Common myeloid progenitor, CD34-positive (primary cell): Measurements from ENCODE around the gene NKX2-8.

Source experiments
- CTCF ChIA-PET: fragments of 350-600 bp; sonication (Branson Sonifier 250); formaldehyde crosslinking; loops from one replicate; lab custom pipeline; 2021; ENCODE audit warnings: antibody characterized with exemption; lab: Charles Lee
- POLR2A ChIA-PET: fragments of 350-600 bp; sonication (Branson Sonifier 250); formaldehyde crosslinking; loops from one replicate; lab custom pipeline; 2021; ENCODE audit warnings: antibody characterized with exemption; lab: Charles Lee
- DNase-seq, 3 donors: peaks; one replicate each; pipeline versions ENCODE4 v3.0.0 to v3.0.0-alpha.2; 2013
- H3K27ac ChIP-seq, 2 experiments: 1 replicate in 1 of 2; 2 replicates in 1 of 2; pipeline ENCODE4 v1.7.0; 2013; ENCODE audit warnings: inconsistent platforms in 2 of 2, low read length in 2 of 2, mild to moderate bottlenecking in 2 of 2, low read depth in 1 of 2, moderate library complexity in 1 of 2; ENCODE audit not compliant: severe bottlenecking in 2 of 2, insufficient read depth in 1 of 2, poor library complexity in 1 of 2
- H3K27me3 ChIP-seq, 5 experiments: replicated peaks in 2 of 5; 1 replicate in 3 of 5; 2 replicates in 2 of 5; pipeline versions ENCODE4 v1.6.1 to v1.7.0; 2013; ENCODE audit warnings: low read length in 4 of 5, mild to moderate bottlenecking in 2 of 5, moderate library complexity in 2 of 5, inconsistent platforms in 1 of 5; ENCODE audit not compliant: insufficient read depth in 5 of 5, control insufficient read depth in 4 of 5
- H3K36me3 ChIP-seq, 4 experiments: 1 replicate in 2 of 4; 2 replicates in 2 of 4; pipeline versions ENCODE4 v1.6.1 to v1.7.0; 2013; ENCODE audit warnings: low read length in 3 of 4, control low read depth in 1 of 4, mild to moderate bottlenecking in 1 of 4; ENCODE audit not compliant: control insufficient read depth in 4 of 4, insufficient read depth in 4 of 4
- H3K4me1 ChIP-seq, 4 experiments: 1 replicate in 3 of 4; 2 replicates in 1 of 4; pipeline versions ENCODE4 v1.6.1 to v1.7.1; 2013; ENCODE audit warnings: low read length in 3 of 4, mild to moderate bottlenecking in 3 of 4, control low read depth in 1 of 4, inconsistent platforms in 1 of 4, moderate library complexity in 1 of 4; ENCODE audit not compliant: control insufficient read depth in 4 of 4, insufficient read depth in 4 of 4; ENCODE audit errors: control extremely low read depth in 1 of 4
- H3K4me3 ChIP-seq, 7 experiments: 1 replicate in 4 of 7; 2 replicates in 3 of 7; pipeline versions ENCODE4 v1.5.1 to v1.7.0; 2013; ENCODE audit warnings: mild to moderate bottlenecking in 7 of 7, low read length in 6 of 7, moderate library complexity in 6 of 7, inconsistent platforms in 2 of 7, low read depth in 2 of 7, control low read depth in 1 of 7; ENCODE audit not compliant: insufficient read depth in 4 of 7, control insufficient read depth in 1 of 7; ENCODE audit errors: extremely low read depth in 1 of 7
- H3K9me3 ChIP-seq, 5 experiments: 1 replicate in 4 of 5; 2 replicates in 1 of 5; pipeline versions ENCODE4 v1.6.1 to v1.7.1; 2013; ENCODE audit warnings: low read length in 4 of 5, mild to moderate bottlenecking in 2 of 5, inconsistent platforms in 1 of 5, low read depth in 1 of 5, moderate library complexity in 1 of 5; ENCODE audit not compliant: control insufficient read depth in 4 of 5, insufficient read depth in 2 of 5; ENCODE audit errors: control extremely low read depth in 1 of 5
- WGBS: methylation state at CpG from one replicate; pipeline ENCODE4 v1.1.5; 2013; ENCODE audit not compliant: insufficient coverage; 5-methylcytosine and 5-hydroxymethylcytosine counted together

The NKX2-8 gene

GRCh38 chr14:36618641-36619040 lies 36.2 kb upstream of the NKX2-8 start:
- POLR2A ChIA-PET = no interaction called here
- CTCF ChIA-PET = no interaction called here

DNA sequence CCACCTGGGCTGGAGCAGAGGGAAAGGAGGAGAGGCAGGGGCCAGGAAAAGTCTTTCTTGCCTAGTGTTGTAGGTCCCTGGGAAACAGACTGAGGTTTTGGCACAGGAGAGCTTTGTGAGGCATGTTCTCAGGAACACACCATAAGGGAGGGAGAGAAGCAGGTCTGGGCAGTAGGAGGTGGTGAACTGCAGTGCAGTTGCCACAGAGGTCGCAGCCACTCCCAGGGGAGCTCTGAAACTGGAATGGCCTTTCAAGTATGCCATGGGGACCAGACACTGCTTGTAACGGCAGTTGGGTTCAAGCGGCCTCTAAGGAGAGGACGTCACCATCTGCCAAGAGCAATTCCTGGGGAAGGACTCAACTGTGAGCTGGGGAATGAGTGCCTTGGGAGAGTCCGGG lies 35.4 kb upstream of the NKX2-8 start:
- no peak overlapping the region for H3K4me3 ChIP-seq
- no peak overlapping the region for H3K27ac ChIP-seq
- no peaks in the 10 kb centered on the region for H3K36me3 ChIP-seq
- DNase-seq = no peak
- ChIA-PET POLR2A (no interaction called here), CTCF (no interaction called here)
- H3K27me3 ChIP-seq = peaks cover 0 to 17% (median 2%) of the 10 kb centered on the region in 5 experiments
- WGBS = 87% methylated on average over 4 of the region's 5 CpGs
- H3K9me3 ChIP-seq = peaks cover 0 to 6% (median 0%) of the 10 kb centered on the region in 5 experiments
- no peaks in the 10 kb centered on the region for H3K4me1 ChIP-seq

More at GRCh38 chr14:36618641-36619040, 36.2 kb upstream of the NKX2-8 start:
- DNase-seq = no peak
- H3K27me3 ChIP-seq = peaks cover 0 to 17% (median 2%) of the 10 kb centered on the region in 5 experiments
- WGBS = 80% methylated on average over 2 of the region's 2 CpGs
- H3K9me3 ChIP-seq = peaks cover 0 to 6% (median 0%) of the 10 kb centered on the region in 5 experiments
- H3K27ac ChIP-seq = no peak overlapping the region
- H3K36me3 ChIP-seq = no peaks in the 10 kb centered on the region
- no peaks in the 10 kb centered on the region for H3K4me1 ChIP-seq
- no peak overlapping the region for H3K4me3 ChIP-seq

DNA sequence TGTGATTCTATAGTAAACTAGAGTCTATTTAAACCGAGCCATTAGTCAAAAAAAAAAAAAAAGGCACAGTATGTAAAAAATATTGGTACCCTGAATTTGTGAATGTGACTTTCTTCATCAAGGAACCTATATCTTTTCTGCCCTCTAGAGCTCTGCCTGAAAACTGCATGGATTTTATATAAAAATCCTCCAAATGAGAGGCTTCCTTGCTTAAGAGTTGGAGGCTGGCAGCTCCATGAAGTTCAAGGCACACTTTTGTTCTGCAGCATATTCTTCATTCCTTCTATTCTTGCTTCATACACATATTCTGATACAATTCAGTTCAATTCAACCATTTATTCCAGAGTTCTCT lies 23.1 kb upstream of the NKX2-8 start:
- Histone ChIP-seq H3K4me1 (no peaks in the 10 kb centered on the region), H3K4me3 (no peak overlapping the region), H3K36me3 (no peaks in the 10 kb centered on the region), H3K27ac (no peak overlapping the region), H3K27me3 (peaks cover 0 to 34% (median 8%) of the 10 kb centered on the region in 5 experiments), H3K9me3 (no peaks in the 10 kb centered on the region)
- ChIA-PET CTCF (interaction anchor here (0.6 to 2.3 kb wide), 10 partner anchors 10 to 251 kb away, joined by 3 to 11 read pairs (median 4); no protein-coding TSS in a partner anchor), POLR2A (no interaction called here)
- no peak for DNase-seq
- WGBS = no CpG with 5 or more reads among the region's 1 CpG

DNA sequence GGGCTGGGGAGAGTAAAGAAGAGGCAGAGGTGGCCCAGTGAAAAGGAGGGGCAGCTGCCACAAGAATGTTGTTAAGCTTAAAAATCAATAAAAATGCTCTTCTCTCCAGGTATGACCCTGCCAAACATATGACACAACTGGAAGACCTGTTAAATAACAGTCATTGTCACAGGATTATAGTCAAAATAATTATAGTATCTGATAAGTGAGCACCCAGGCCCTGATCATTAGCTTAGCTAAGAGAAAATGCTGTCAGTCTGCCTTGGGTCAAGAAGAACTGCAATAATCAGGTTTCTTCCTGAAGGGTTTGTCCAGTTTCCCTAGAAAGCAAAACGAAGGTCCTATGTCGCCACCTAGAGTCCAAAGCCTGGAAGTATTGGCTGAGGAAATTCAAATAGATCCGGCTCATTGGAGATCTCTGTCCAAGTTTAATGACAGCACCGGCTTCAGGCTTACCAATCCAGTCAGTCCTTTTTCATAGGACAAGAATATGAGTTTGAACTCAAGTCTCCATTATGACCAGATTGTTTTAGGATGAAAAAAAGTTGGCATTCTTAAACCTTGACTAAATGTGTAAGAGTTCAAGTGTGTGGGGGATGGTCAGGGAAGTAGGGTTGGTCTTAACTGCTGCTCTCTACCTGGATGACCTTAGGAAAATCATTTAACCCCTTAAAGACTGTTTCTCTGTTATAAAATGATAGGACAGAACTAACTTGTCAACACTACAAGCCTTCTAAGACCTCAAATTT lies 22.5 kb upstream of the NKX2-8 start:
- DNase-seq = peak; percentile 54 to 76 (median 60)
- H3K27ac ChIP-seq = no peak overlapping the region
- peaks cover 0 to 40% (median 11%) of the 10 kb centered on the region in 5 experiments for H3K27me3 ChIP-seq
- POLR2A ChIA-PET = interaction anchor here (0.6 kb wide), 1 partner anchor 34 kb away, joined by 3 read pairs; no protein-coding TSS in a partner anchor
- H3K36me3 ChIP-seq = no peaks in the 10 kb centered on the region
- no peak overlapping the region for H3K4me3 ChIP-seq
- WGBS = 2% methylated on average over 4 of the region's 4 CpGs
- no peaks in the 10 kb centered on the region for H3K9me3 ChIP-seq
- no peaks in the 10 kb centered on the region for H3K4me1 ChIP-seq
- CTCF ChIA-PET = interaction anchor here (0.6 to 2.3 kb wide), 10 partner anchors 9 to 246 kb away, joined by 3 to 11 read pairs (median 4); no protein-coding TSS in a partner anchor

DNA sequence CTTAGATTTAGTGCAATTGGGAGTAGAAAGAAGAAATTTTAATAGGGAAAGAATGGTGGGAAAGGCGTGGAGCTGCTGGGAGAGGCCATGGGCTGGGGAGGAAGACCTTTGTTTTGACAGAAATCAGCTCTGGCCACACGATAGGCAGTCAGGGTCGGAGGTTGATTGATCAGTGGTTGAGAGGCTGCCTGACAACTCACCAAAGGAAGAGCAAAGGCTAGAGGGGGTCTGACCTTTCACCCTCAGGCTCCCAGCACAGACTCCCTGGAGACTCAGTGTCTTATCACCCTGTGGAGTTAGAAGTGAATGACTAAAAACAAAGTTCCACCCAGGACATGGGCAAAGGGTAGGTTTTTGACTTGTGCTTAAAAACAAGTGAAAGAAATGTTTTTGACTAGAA lies 18.0 kb upstream of the NKX2-8 start:
- 29% methylated on average over 3 of the region's 3 CpGs for WGBS
- no peaks in the 10 kb centered on the region for H3K36me3 ChIP-seq
- H3K27me3 ChIP-seq = peaks cover 2 to 62% (median 17%) of the 10 kb centered on the region in 5 experiments
- DNase-seq = no peak
- ChIA-PET POLR2A (no interaction called here), CTCF (no interaction called here)
- no peaks in the 10 kb centered on the region for H3K4me1 ChIP-seq
- H3K27ac ChIP-seq = no peak overlapping the region
- no peak overlapping the region for H3K4me3 ChIP-seq
- no peaks in the 10 kb centered on the region for H3K9me3 ChIP-seq

DNA sequence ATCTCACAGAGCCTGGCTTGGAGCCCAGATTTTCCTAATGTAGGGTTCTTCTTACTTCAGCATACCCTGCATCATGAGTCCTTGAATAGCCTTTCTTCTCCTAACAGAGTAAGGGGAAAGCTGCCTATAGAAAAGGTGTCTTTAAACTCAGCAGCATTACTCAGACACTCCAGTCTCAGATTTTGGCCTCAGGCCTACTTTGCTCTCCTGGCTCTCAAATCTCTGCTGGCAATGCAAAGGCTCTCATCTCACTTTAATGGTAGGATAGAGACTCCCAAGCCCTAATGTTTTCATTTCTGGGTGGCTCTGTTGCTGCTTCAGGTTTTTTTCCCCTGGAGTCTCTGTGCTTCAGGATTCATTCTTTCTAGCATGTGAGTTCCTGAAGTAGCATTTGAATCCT lies 9.1 kb upstream of the NKX2-8 start:
- ChIA-PET POLR2A (no interaction called here), CTCF (no interaction called here)
- Histone ChIP-seq H3K27ac (no peak overlapping the region), H3K4me1 (no peaks in the 10 kb centered on the region), H3K4me3 (no peak overlapping the region), H3K9me3 (peaks cover 0 to 1% (median 0%) of the 10 kb centered on the region in 5 experiments), H3K27me3 (peaks cover 24 to 88% (median 40%) of the 10 kb centered on the region in 5 experiments), H3K36me3 (no peaks in the 10 kb centered on the region)
- no peak for DNase-seq

DNA sequence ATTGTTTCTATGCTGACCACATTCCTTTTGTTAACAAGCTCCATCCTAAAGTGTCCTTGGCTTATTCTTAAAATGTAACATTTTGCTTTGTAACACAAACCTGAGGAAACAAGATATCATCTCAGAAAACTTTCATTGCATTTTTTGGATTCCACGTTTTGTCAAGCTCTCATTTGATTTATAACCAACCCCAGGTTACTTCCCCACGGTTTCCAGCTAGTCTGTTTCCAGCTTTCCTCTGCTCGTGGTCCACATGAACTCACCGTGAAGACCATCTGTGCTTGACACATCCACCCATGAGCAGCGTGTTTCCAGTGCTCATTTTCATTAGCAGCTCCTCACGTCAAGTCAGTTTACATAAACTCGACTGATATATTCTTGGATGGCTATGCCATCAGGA lies 6.4 kb upstream of the NKX2-8 start:
- 0% methylated on average over 5 of the region's 7 CpGs for WGBS
- Histone ChIP-seq H3K27ac (no peak overlapping the region), H3K9me3 (peaks cover 0 to 2% (median 0%) of the 10 kb centered on the region in 5 experiments), H3K4me1 (no peaks in the 10 kb centered on the region), H3K36me3 (no peaks in the 10 kb centered on the region), H3K27me3 (peaks cover 29 to 91% (median 53%) of the 10 kb centered on the region in 5 experiments), H3K4me3 (no peak overlapping the region)
- DNase-seq = no peak
- ChIA-PET CTCF (interaction anchor here (0.7 to 2.2 kb wide), 6 partner anchors 9 to 43 kb away, joined by 3 to 7 read pairs (median 4); no protein-coding TSS in a partner anchor), POLR2A (no interaction called here)
